HUES48 (cell line): ENCODE results near the gene GLIS2.

Source experiments
- H3K27ac ChIP-seq: one replicate; pipeline ENCODE4 v1.7.0; 2013; ENCODE audit warnings: low read depth, low read length, inconsistent platforms
- H3K27me3 ChIP-seq: 2 replicates; pipeline ENCODE4 v1.6.1; 2013; ENCODE audit warnings: mild to moderate bottlenecking, low read length; ENCODE audit not compliant: control insufficient read depth, insufficient read depth
- H3K36me3 ChIP-seq: 2 replicates; pipeline ENCODE4 v1.6.1; 2013; ENCODE audit warnings: low read length; ENCODE audit not compliant: control insufficient read depth, insufficient read depth
- H3K4me1 ChIP-seq: 2 replicates; pipeline ENCODE4 v1.6.1; 2013; ENCODE audit warnings: mild to moderate bottlenecking, low read length; ENCODE audit not compliant: control insufficient read depth, insufficient read depth
- H3K4me3 ChIP-seq: 2 replicates; pipeline ENCODE4 v1.5.1; 2013; ENCODE audit warnings: mild to moderate bottlenecking, low read depth, low read length
- H3K9ac ChIP-seq: 2 replicates; pipeline ENCODE4 v1.6.1; 2013; ENCODE audit warnings: mild to moderate bottlenecking, low read depth, low read length, moderate library complexity
- H3K9me3 ChIP-seq: 2 replicates; pipeline ENCODE4 v1.6.1; 2013; ENCODE audit warnings: low read length; ENCODE audit not compliant: control insufficient read depth, insufficient read depth

Gene GLIS2

DNA sequence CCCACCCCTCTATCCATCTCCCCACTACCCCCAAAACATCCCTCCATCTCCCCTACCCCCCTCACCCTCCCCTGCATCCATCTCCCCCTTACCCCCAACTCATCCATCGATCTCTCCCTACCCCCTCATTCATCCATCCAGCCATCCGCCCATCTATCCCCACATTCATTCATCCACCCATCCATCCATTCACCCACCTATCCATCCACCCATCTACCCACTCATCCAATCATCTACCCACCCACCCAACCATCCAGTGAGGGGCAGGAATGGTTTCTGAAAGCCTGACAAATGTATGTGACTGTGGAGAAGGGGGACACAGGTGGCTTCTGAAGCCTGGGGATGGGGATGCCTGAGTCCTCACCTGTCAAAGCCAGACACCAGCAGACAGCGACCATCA is 44.0 kb downstream of the GLIS2 start:
- H3K27ac ChIP-seq, result no peak overlapping the region
- H3K4me1 ChIP-seq, result 0 out of 2 replicates have a peak, but pooled peaks cover 2% of the 10 kb centered on the region
- no peak overlapping the region for H3K4me3 ChIP-seq
- no peaks in the 10 kb centered on the region for H3K9me3 ChIP-seq
- H3K36me3 ChIP-seq, result no peaks in the 10 kb centered on the region
- no peaks in the 10 kb centered on the region for H3K27me3 ChIP-seq
- H3K9ac ChIP-seq, result no peak overlapping the region

DNA sequence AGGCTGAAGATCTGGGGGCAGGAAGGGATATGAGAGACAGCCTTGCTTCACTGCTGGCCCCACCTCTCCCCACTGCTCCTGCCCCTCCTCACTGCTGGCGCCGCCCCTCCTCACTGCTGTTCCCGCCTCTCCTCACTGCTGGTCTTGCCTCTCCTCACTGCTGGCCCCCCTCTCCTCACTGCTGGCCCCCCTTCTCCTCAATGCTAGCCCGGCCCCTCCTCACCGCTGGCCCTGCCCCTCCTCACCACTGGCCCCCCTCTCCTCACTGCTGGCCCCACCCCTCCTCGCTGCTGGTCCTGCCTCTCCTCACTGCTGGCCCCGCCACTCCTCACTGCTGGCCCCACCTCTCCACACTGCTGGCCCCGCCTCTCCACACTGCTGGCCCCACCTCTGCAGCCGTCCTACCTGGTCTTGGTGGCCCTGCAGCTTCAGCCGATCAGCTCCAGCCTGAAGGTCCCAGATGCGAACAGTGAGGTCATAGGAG is 44.7 kb downstream of the GLIS2 start:
- Histone ChIP-seq H3K27me3 (no peaks in the 10 kb centered on the region), H3K9ac (no peak overlapping the region), H3K4me1 (0 out of 2 replicates have a peak, but pooled peaks cover 2% of the 10 kb centered on the region), H3K4me3 (no peak overlapping the region), H3K9me3 (no peaks in the 10 kb centered on the region), H3K27ac (no peak overlapping the region), H3K36me3 (no peaks in the 10 kb centered on the region)

DNA sequence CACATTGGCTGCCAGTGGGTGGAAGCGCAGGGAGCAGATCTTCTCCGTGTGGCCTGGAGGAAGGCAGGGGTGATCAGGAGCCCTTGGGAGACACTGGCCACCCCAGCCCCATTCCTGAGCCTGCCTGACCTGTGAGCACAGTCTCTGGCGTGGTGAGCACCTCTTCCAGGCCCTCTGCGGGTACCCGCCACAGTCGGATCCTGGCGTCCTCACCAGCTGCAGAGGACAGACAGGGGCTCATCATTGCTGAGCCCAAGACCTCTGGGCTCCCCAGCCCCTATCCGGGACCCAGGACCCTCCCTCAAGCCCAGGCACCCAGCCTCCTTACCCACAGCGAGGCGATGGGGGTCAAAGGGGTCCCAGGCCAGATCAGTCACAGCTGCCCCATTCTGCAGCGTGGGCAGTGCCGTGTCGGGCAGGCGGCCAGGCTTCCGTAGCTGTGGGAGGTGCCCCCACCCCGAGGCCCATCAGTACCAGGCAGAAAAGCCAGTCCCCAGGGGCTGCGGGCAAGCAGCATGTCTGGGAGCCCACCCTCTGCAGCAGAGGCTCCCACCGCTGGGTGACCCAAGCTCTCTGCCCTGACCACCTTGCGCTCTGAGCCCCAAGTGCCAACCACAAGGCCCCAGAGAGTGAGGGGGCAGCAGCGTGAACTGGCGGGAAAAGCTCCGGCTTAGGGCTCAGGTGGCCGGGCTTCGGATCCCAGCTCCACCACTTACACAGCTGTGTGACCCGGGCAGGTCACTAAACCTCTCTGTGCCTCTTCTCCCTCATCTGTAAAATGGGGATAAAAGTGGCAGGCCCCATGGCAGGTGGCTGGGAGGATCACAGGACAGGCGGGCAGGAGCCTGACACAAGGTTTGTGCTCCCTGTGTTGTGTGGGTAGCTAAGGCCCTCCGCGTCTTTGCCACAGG is 45.4 kb downstream of the GLIS2 start:
- Histone ChIP-seq H3K4me1 (0 out of 2 replicates have a peak, but pooled peaks cover 2% of the 10 kb centered on the region), H3K9me3 (no peaks in the 10 kb centered on the region), H3K36me3 (no peaks in the 10 kb centered on the region), H3K27me3 (no peaks in the 10 kb centered on the region), H3K9ac (no peak overlapping the region), H3K27ac (no peak overlapping the region), H3K4me3 (no peak overlapping the region)

DNA sequence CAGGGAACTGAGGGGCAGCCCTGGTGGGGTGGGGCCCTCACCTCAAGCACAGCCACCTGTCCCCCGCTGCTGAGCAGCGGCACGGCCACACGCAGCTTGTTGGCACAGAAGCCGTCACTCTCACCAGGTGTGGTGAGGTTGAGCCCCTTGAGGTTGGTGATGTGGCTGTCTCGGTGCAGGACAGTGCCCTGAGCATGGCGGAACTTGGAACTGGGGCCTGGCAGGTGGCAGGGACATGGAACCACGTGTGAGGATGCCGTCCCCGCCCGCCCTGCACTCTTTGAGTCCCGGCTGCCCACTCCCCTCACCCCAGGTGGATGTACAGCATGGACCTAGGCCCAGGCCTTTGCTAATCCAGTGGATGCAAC is 46.1 kb downstream of the GLIS2 start:
- H3K9ac ChIP-seq, result no peak overlapping the region
- no peaks in the 10 kb centered on the region for H3K9me3 ChIP-seq
- no peak overlapping the region for H3K27ac ChIP-seq
- 0 out of 2 replicates have a peak, but pooled peaks cover 2% of the 10 kb centered on the region for H3K4me1 ChIP-seq
- no peaks in the 10 kb centered on the region for H3K27me3 ChIP-seq
- no peak overlapping the region for H3K4me3 ChIP-seq
- H3K36me3 ChIP-seq, result no peaks in the 10 kb centered on the region

DNA sequence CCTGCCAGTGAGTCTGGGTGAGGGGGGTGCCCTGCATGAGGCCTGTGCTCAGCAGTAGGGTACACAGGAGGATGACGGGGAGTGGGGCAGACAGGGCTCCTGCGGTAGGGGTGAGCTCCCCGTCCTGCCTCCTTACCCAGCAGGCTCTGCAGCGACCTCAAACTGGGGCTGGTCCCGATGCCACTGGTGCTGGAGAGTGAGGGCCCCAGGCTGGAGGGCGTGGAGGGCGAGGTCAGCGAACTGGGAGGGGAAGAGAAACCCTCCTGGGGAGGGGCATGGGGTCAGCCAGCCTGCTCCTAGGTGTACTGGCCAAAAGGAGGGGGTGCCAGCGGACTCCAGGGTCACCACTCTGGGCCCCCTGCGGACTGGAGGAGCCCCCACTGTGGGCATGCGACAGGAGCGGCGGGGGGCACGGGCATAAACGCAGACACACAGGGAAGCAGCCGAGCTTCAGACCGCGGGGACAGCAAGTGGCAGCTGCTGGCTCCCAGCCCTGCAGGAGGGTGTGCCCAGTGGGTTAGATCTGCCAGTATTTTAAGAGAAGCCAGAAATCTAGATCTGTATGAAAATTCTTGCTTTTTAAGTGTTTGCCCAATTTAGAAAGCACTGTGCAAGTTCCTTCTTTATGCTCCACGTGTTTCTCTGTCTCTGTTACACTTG is 46.7 kb downstream of the GLIS2 start:
- Histone ChIP-seq H3K27me3 (no peaks in the 10 kb centered on the region), H3K4me1 (0 out of 2 replicates have a peak, but pooled peaks cover 2% of the 10 kb centered on the region), H3K36me3 (no peaks in the 10 kb centered on the region), H3K9me3 (no peaks in the 10 kb centered on the region), H3K9ac (no peak overlapping the region), H3K27ac (no peak overlapping the region), H3K4me3 (no peak overlapping the region)

DNA sequence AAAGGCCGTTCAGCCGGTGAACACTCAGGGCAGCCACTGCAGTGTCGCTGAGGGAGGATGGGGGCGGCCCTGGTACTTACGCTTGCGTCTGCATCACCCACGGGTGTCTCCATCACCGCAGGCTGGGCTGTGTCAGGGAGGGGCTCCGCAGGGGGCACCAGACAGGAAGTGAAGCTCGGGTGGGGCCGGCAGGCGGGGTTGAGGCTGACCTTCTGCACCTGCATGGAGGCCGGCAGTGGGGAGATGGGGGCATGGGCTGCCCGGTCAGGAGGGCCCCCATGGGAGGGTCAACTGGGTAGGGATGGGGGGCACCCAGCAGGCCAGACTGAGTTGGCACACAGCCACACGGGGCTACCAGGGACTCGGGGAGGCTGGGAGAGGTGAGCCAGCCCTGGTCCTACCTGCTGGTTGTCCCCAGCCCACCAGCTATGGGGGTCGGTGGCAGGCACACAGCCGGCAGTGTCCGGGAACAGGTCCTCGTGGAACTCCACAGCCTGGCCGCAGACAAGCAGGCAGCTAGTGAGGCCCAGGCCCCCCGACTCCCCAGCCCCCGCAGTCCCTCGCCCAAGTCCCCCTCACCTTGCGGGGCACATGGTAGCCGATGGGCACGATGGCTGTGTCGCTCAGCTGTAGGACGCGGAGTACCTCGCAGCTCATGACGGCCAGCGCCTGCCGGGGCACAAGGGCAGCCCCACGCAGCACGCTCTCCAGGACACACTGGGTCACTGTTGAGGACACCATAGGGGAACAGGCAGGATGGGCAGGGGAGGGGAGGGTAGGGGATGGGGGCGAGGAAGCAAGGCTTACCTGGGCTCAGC is 48.5 kb downstream of the GLIS2 start:
- no peak overlapping the region for H3K9ac ChIP-seq
- H3K4me1 ChIP-seq, result no peaks in the 10 kb centered on the region
- no peak overlapping the region for H3K27ac ChIP-seq
- no peaks in the 10 kb centered on the region for H3K9me3 ChIP-seq
- no peaks in the 10 kb centered on the region for H3K36me3 ChIP-seq
- H3K4me3 ChIP-seq, result no peak overlapping the region
- no peaks in the 10 kb centered on the region for H3K27me3 ChIP-seq

DNA sequence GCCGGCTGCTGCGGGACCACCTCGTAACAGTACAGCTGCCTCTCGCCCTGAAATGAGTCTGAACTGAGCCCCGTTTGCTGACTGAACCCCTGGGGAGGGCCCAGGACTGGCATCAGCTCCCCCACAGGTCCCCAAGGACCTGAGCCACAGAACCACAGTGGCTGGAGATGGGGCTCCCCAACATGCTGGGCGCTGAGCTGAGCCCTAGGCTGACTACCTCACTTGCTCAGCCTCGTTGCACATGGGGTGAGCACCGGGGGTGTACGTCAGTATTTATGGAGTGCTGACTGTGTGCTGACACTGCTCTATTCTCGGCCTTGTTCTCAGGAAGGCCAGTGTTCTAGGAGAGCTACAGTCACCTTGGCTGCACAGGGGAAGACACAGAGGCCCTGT is 49.1 kb downstream of the GLIS2 start:
- H3K27ac ChIP-seq, result no peak overlapping the region
- no peaks in the 10 kb centered on the region for H3K4me1 ChIP-seq
- H3K4me3 ChIP-seq, result no peak overlapping the region
- H3K27me3 ChIP-seq, result no peaks in the 10 kb centered on the region
- no peaks in the 10 kb centered on the region for H3K9me3 ChIP-seq
- H3K36me3 ChIP-seq, result no peaks in the 10 kb centered on the region
- H3K9ac ChIP-seq, result no peak overlapping the region

DNA sequence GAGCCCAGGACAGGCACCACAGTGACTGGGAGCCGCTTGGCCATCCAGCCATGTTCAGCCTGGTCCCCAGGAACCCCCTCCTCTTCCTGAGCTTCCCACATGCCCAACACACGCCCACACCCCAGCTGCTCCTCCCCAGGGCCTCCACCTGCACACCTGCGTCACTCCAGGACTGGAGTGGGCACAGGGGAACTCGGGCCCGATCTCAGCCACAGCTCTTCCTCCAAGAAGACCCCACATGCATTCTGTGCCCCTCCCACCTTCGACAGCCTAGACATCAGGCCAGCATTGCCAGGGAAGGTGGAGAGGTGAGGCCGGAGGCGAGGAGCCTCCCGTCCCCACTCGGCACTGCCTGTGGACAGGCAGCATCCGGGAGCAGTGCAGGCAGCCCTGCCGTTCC is 49.7 kb downstream of the GLIS2 start:
- H3K27ac ChIP-seq, result no peak overlapping the region
- no peaks in the 10 kb centered on the region for H3K4me1 ChIP-seq
- no peaks in the 10 kb centered on the region for H3K27me3 ChIP-seq
- H3K9me3 ChIP-seq, result no peaks in the 10 kb centered on the region
- H3K36me3 ChIP-seq, result no peaks in the 10 kb centered on the region
- no peak overlapping the region for H3K9ac ChIP-seq
- H3K4me3 ChIP-seq, result no peak overlapping the region

DNA sequence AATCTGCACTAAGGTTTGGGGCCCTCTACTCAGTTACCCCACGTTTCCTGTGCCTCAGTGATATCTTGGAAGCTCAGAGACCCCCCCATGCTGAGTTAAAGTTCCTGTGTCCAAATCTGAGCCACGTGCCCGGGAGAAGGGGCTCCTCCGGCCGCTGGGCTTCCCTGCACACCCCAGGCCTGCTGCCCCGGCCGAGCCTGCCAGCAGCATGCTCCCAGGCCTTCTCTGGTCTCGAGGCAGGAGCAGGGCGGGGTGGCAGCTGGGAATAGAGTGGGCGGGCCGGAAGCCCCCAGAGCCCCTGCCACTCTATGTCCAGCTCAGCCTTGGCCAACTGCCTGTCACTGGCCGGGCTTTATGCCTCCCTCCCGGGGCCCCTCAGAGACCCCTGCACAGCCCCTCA is 50.1 kb downstream of the GLIS2 start:
- Histone ChIP-seq H3K27me3 (no peaks in the 10 kb centered on the region), H3K9me3 (no peaks in the 10 kb centered on the region), H3K9ac (no peak overlapping the region), H3K27ac (no peak overlapping the region), H3K4me1 (no peaks in the 10 kb centered on the region), H3K36me3 (no peaks in the 10 kb centered on the region), H3K4me3 (no peak overlapping the region)

DNA sequence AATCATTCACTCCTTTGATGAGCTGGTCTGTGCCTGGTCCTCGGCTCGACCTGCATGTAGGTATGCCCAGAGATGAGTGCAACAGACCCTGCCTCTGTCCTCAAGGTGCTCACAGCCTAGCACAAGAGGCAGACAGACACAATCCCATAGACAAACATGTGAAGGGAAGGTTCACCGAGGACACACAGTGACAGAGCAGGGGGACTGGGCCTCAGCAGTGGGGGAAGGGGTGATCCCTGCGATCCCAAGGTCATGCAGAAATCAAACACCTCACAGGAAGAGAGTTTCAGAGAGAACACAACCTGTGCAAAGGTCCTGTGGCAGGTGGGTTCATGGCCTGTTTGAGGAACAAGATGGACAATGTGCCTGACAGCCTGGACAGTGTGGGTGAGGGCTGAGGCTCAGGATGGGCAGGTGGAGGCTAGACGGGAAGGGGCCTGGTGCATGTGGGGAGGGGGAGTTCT is 51.6 kb downstream of the GLIS2 start:
- Histone ChIP-seq H3K4me3 (no peak overlapping the region), H3K9ac (no peak overlapping the region), H3K27me3 (no peaks in the 10 kb centered on the region), H3K4me1 (peaks cover 3% of the 10 kb centered on the region; the same call in 1 of the 2 replicates), H3K36me3 (no peaks in the 10 kb centered on the region), H3K27ac (no peak overlapping the region), H3K9me3 (no peaks in the 10 kb centered on the region)
